Measurements from ENCODE around the gene PPFIA3. TPM values are rescaled to one million over a fixed set of nuclear protein-coding genes. Genes with fewer than 3 reads are reported as not detected.

The PPFIA3 gene
- total RNA-seq, 1 experiment from 2014 or later, result 19.1 TPM

GRCh38 chr19:49168421-49168820 is 49.1 kb downstream of the PPFIA3 start:
- no peak overlapping the region for H4K5ac ChIP-seq (ENCODE audit: insufficient read length, low read depth, low read length)
- no peak overlapping the region for H3K4me2 ChIP-seq (ENCODE audit: insufficient read depth, insufficient read length, low read length)
- no peak overlapping the region for H4K91ac ChIP-seq (ENCODE audit: insufficient read length, low read depth, low read length)
- no peak for DNase-seq
- H3K9me3 ChIP-seq (ENCODE audit: control insufficient read depth, low read depth, low read length), result no peaks in the 10 kb centered on the region
- no peaks in the 10 kb centered on the region for H3K4me1 ChIP-seq (ENCODE audit: insufficient read depth, low read length)
- no peak overlapping the region for H3K14ac ChIP-seq (ENCODE audit: insufficient read depth, low read length)
- no peak for TF ChIP-seq CTCF (conservative IDR thresholded peaks at IDR 0.05)
- no peaks in the 10 kb centered on the region for H3K79me1 ChIP-seq (ENCODE audit: insufficient read depth, low read depth, low read length, poor library complexity, severe bottlenecking)
- no peak overlapping the region; a peak in 1 of 5 replicates for H3K4me3 Mint-ChIP-seq
- WGBS (ENCODE audit: extremely low coverage, insufficient read length, low lambda C conversion rate), result no CpG with 5 or more reads among the region's 23 CpGs
- H2AK5ac ChIP-seq (ENCODE audit: insufficient read length, low read length), result no peak overlapping the region
- H3K9me3 Mint-ChIP-seq, result no peaks in the 10 kb centered on the region
- no peaks in the 10 kb centered on the region; the same call in none of the 2 replicates for H3K27me3 Mint-ChIP-seq (ENCODE audit: low read depth)
- no peak overlapping the region for H3K9ac ChIP-seq (ENCODE audit: extremely low read depth, insufficient read length, low read length)
- peaks cover 0 to 6% (median 0%) of the 10 kb centered on the region in 3 experiments; a peak in 1 of 7 replicates for H3K36me3 Mint-ChIP-seq (ENCODE audit: insufficient read depth in 1 of 3, low read depth in 3 of 3)
- no peak overlapping the region for H2BK15ac ChIP-seq (ENCODE audit: low read depth, low read length)
- no peaks in the 10 kb centered on the region for H3K79me2 ChIP-seq (ENCODE audit: insufficient read depth, low read length)
- no peaks in the 10 kb centered on the region for H3K27me3 ChIP-seq (ENCODE audit: insufficient read depth, low read length)
- no peak overlapping the region for H2BK20ac ChIP-seq (ENCODE audit: low read depth, low read length, poor library complexity, severe bottlenecking)
- H4K8ac ChIP-seq (replicated peaks; ENCODE audit: insufficient read length, low read depth, low read length), result no peak overlapping the region
- H3K56ac ChIP-seq (ENCODE audit: insufficient read length, low read depth, low read length), result no peak overlapping the region
- H3K18ac ChIP-seq (ENCODE audit: insufficient read length, low read depth, low read length), result no peak overlapping the region
- H2AFZ ChIP-seq (ENCODE audit: low read length), result no peak overlapping the region
- H2BK120ac ChIP-seq (ENCODE audit: low read depth, low read length, poor library complexity, severe bottlenecking), result no peak overlapping the region
- H3K23me2 ChIP-seq (ENCODE audit: insufficient read length, low read depth, low read length, poor library complexity, severe bottlenecking), result no peaks in the 10 kb centered on the region
- no peak overlapping the region for H3T11ph ChIP-seq (ENCODE audit: low read length)
- no peak overlapping the region for H3K27ac Mint-ChIP-seq
- H3K4ac ChIP-seq (ENCODE audit: low read depth, low read length), result no peak overlapping the region
- no peak overlapping the region for H2BK12ac ChIP-seq (ENCODE audit: insufficient read length, low read depth, low read length)
- H3K27ac ChIP-seq (ENCODE audit: insufficient read length, low read depth, low read length), result no peak overlapping the region
- no peak overlapping the region for H3K23ac ChIP-seq (ENCODE audit: insufficient read length, low read depth, low read length)
- no peaks in the 10 kb centered on the region for H4K20me1 ChIP-seq (ENCODE audit: control insufficient read depth, insufficient read depth, insufficient read length)
- peaks cover 3 to 12% of the 10 kb centered on the region in 2 experiments; a peak in 3 of 4 replicates for H3K4me1 Mint-ChIP-seq
- no peak overlapping the region for H2BK5ac ChIP-seq (ENCODE audit: insufficient read length, low read length)
